Thyroid gland (tissue), 4 donors: ENCODE results near the gene GRB2.

ENCODE experiments used
- POLR2A ChIP-seq, 2 donors: fragments of 450-650 bp; IDR thresholded peaks; one replicate each; pipeline ENCODE4 v1.6.1; 2017; ENCODE audit warnings: antibody characterized with exemption in 2 of 2, mild to moderate bottlenecking in 2 of 2, moderate library complexity in 1 of 2
- TF ChIP-seq, protein P1 (sequence below), 6 experiments: fragments of 200-600 bp in 3 of 6; fragments of 450-650 bp in 3 of 6; sonication (generic) in 3 of 6; IDR thresholded peaks; one replicate each; pipeline ENCODE4 v1.5.1; 2016 to 2019; ENCODE audit warnings: antibody characterized with exemption in 6 of 6, mild to moderate bottlenecking in 2 of 6, inconsistent platforms in 1 of 6, moderate library complexity in 1 of 6

GRCh38 chr17:75428543-75429469 is 23.3 kb upstream of the GRB2 start:
- TF ChIP-seq, protein P1, sequence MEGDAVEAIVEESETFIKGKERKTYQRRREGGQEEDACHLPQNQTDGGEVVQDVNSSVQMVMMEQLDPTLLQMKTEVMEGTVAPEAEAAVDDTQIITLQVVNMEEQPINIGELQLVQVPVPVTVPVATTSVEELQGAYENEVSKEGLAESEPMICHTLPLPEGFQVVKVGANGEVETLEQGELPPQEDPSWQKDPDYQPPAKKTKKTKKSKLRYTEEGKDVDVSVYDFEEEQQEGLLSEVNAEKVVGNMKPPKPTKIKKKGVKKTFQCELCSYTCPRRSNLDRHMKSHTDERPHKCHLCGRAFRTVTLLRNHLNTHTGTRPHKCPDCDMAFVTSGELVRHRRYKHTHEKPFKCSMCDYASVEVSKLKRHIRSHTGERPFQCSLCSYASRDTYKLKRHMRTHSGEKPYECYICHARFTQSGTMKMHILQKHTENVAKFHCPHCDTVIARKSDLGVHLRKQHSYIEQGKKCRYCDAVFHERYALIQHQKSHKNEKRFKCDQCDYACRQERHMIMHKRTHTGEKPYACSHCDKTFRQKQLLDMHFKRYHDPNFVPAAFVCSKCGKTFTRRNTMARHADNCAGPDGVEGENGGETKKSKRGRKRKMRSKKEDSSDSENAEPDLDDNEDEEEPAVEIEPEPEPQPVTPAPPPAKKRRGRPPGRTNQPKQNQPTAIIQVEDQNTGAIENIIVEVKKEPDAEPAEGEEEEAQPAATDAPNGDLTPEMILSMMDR (IDR thresholded peaks at IDR 0.05) = no peak
- TF ChIP-seq POLR2A (IDR thresholded peaks at IDR 0.05) = no peak
